HepG2 (cell line): ENCODE measurements around the gene CADM2.

Source experiments
- CTCF ChIP-seq: sonication (generic); formaldehyde crosslinking; IDR thresholded peaks from 2 replicates; pipeline ENCODE4 v1.5.0; 2020; ENCODE audit warnings: mild to moderate bottlenecking, missing genetic modification reagents, moderate library complexity
- ESRRA ChIP-seq: sonication (generic); formaldehyde crosslinking; IDR thresholded peaks from 2 replicates; pipeline ENCODE4 v1.5.1; 2020; ENCODE audit warnings: mild to moderate bottlenecking, low read depth, missing genetic modification reagents

GRCh38 chr3:85364296-85364909 lies 405.6 kb downstream of the CADM2 start:
- TF ChIP-seq ESRRA (CRISPR knock-in tag) (no peak), CTCF (CRISPR knock-in tag) (no peak)
